Ishikawa (cell line): Measurements from ENCODE around the gene OR56A3.

Experiments
- EP300 ChIP-seq: IDR thresholded peaks from 2 replicates; pipeline ENCODE4 v1.6.1; 2012; ENCODE audit warnings: borderline replicate concordance
- NFIC ChIP-seq: IDR thresholded peaks from 2 replicates; pipeline ENCODE4 v1.6.1; 2012

GRCh38 chr11:5933116-5933515 lies 8.9 kb upstream of the OR56A3 start:
- TF ChIP-seq EP300 (no peak), NFIC (no peak)
